ENCODE measurements around the gene CASTOR2.
"Not testable (repeated sequence)": the region's sequence is repeated elsewhere in the genome, so short reads cannot be mapped to it uniquely, and the experiment has no call there.

- not testable (repeated sequence) for TF ChIP-seq POLR2A, EP300 (IDR thresholded peaks at IDR 0.05)
- TF ChIP-seq, protein P1, sequence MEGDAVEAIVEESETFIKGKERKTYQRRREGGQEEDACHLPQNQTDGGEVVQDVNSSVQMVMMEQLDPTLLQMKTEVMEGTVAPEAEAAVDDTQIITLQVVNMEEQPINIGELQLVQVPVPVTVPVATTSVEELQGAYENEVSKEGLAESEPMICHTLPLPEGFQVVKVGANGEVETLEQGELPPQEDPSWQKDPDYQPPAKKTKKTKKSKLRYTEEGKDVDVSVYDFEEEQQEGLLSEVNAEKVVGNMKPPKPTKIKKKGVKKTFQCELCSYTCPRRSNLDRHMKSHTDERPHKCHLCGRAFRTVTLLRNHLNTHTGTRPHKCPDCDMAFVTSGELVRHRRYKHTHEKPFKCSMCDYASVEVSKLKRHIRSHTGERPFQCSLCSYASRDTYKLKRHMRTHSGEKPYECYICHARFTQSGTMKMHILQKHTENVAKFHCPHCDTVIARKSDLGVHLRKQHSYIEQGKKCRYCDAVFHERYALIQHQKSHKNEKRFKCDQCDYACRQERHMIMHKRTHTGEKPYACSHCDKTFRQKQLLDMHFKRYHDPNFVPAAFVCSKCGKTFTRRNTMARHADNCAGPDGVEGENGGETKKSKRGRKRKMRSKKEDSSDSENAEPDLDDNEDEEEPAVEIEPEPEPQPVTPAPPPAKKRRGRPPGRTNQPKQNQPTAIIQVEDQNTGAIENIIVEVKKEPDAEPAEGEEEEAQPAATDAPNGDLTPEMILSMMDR (IDR thresholded peaks at IDR 0.05): not testable (repeated sequence)
These were observed 13.0 kb downstream of the CASTOR2 start for GRCh38 chr7:74977523-74977922.

Data from tibial nerve (tissue), 4 donors.